GM21723 (cell line): ENCODE measurements around the gene USP9X.
"Not testable (repeated sequence)": the region's sequence is repeated elsewhere in the genome, so short reads cannot be mapped to it uniquely, and the experiment has no call there.

Experiments used
- ATAC-seq: cut with Tn5 transposase; IDR thresholded peaks from one replicate; pipeline ENCODE4 v1.9.1; 2021; ENCODE audit warnings: mild to moderate bottlenecking, moderate library complexity; ENCODE audit not compliant: unreplicated experiment

The USP9X gene

DNA sequence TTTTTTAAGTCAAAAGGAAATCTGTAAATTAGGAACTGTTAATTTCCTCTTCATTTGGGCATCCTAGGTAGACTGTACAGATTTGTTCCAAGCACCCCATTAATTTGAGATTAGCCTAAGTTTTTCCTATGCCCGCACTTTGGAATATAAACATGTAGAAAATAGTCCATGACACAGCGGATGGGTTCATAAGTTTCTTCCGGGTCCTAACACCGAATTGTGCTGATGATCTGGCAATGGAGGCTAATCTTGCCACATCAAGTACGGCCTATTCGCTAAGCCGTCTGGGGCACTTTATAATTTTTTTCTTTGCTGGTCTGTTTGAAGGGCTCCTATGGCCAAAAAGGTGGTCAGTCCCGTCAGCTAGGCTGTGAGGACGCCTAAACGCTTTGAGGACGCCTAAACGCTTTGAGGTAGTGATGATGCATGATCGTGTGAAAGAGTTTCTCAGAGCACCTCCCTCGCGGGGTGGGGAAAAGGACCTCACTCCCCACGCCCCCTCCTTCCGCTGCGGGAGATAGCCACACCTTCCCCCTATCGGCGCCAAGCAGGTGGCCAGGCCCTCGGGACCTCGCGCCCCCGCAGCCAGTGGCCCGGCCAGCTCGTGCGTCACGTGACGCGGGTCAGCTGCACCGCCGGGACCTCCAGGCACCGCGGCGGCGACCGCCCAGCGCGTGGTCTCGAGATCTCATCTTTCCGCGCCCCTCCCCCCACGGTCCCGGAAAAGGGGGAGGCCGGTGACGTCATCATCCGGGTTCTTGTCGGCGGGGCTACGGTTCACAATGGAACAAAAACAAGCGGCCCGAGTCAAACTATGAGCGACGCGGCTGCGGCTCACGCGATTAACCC is 977 bp upstream of the USP9X start:
- ATAC-seq: peak; percentile 71

GRCh38 chrX:41085512-41085877 is 250 bp downstream of the USP9X start:
- ATAC-seq: peak; percentile 32

DNA sequence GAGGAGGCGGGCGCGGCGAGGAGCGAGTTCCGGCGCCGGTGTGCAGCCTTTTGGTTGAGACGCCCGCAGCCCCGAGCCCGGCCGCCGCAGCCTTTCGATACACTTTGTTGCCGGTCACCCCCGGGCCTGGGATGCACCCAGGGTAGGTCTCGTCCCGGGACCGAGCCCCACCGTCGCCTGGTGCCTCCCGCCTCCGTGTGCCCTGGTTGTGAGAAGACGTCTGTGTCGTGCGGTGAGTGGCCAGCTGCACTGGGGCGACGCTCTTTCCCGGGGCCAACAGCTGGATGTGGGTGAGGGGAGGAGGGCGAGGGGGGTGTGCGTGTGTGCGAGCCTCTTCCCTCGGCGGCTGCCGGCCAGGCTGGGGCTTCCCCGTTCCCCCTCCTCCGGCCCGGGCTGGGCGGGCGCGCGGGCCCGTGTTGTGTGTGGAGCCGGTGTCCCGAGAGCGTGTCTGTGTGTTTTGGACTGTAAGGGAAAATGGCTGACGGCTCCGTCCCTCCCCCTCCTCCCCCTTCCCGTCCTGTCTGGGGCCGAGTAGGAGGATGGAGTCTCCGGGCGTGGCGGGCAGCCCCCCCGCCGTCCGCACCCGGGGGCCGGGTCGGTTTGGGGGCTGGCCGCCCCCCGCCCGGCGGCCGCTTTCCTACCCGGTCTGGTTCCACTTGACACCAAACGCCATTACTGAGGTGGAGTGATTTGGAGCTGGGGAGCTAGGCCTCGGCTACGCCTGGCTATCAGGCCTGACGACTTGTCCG is 807 bp downstream of the USP9X start:
- ATAC-seq: peak; percentile 15

DNA sequence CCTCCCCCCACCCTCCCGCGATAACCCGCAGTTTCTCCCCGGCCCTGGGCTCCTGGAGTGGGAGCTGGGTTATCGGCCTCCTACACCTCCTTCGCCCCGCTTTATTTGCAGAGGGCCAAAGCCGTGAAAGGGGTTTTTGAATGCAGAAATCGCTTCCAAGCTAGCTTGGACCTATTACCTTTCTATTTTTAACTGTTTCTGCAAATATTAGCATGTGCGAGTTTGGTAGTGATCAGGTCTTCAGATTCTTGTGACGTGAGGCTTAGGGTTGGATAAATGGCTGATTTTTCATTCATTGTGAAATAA is 1.3 kb downstream of the USP9X start:
- ATAC-seq: no peak

DNA sequence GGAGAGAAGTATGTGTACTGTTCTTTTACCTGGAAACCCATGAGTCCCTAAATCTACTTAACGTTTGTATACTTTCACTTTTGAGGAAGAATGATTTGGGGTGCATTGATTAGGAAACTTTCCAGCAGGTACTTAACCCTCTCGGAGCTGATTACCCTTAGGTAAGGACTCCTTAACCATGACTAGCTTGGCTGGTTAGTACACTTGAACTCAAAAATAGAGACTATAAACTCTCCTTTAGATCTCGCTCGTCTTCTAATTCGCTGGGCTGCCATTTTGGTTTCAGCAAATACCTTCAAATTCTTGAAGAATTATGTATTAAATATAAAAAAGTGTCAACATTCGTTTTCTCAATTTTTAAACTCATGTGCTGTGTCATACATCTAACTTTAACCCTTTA is 2.0 kb downstream of the USP9X start:
- ATAC-seq: no peak

DNA sequence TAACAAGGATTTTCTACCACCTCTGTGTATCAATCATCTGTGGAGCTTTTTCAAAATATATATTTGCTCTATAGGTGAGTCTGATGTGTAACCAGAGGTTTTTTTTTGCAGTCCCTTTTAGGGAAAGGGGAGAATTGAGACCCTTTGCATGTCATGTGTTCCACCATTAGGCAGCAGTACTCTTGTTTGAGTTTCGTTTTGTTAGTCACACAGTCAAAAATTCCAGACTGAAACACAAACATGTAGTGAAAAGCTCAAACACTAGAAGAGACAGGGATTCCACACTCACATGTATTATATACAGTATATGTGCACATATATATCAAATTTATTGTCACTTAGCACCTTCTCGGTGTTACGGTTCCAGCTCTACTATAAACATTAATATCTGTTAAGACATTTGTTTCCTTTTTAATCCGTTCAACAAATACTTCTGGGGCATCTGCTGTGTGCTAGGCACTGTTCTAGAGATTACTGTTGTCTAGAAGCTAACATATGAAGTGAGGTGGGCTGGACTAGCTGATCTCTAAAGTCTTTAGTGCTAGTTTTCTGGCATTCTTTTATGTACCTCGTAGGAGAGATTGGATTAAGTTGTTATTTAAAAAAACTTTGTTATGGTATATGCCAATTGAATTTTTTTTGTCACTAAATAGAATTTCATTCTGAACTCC is 5.5 kb downstream of the USP9X start:
- ATAC-seq: no peak

DNA sequence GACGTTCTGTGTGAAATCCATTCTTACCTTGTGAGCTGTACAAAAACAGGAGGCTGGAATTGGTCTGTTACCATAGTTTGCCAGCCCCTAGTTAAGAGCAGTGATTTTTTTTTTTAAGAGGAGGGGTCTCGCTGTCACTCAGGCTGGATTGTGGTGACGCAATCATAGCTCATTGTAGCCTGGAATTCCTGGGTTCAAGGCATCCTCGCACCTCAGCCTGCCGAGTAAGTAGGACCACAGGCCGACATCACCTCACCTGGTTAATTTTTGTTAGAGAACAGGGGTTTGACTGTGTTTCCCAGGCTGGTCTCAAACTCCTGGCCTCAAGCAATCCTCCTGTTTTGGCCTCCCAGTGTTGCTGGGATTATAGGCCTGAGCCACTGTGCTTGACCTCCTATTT is 7.5 kb downstream of the USP9X start:
- no peak for ATAC-seq

DNA sequence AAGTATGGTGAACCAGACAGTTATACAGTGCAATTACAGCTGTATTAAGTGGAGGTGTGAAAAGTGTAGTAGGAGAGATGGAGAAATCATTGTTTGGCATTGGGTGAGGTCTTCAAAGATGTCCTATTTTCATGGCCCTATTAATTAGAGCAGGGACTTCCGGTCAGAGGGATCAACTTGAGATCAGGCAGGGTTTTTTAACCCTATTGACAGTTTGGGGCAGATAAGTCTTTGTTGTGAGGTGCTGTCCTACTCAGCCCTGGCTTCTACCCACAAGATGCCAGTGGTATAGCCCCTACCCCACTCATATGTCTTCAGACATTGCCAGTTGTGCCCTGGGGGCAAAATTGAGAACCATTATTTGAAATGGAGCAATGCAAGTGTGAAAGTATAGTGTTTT is 9.9 kb downstream of the USP9X start:
- no peak for ATAC-seq

DNA sequence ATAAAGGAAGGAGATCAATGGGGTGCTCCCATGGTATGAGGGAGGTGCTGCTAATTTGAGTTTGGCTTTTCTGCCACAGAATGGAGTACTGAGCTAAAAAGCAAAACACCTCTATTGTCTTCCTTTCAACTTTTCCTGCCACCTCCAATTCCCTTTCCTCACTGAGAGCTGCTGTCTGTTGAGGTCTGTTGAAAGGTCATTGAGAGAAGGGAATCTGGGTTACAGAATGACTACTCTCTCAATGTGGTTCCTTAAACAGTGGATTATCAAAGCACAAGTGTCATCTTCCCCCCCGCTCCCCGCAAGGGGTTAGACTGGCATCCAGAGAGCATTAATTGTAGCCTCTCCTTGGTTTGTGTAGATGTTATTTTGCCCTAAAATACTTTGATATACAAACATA is 10.7 kb downstream of the USP9X start:
- no peak for ATAC-seq

GRCh38 chrX:41096339-41096955 is 11.2 kb downstream of the USP9X start:
- no peak for ATAC-seq

DNA sequence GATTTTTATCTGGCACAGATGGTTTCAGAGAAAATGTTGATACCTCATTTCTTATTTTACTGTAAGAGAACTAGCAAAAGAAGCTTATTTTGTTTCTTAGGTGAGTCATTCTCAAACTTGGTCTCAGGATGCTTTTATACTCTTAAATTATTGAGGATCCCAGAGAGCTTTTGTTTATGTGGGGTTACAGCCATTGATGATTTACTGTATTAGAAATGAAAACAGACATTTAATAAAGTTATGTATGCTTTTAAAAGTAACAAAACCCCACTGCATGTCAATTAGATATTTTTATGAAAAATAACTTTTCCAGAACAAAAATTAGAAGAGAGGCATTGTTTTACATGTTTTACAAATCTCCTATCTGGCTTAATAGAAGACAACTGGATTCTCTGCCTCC is 12.1 kb downstream of the USP9X start:
- ATAC-seq: no peak

DNA sequence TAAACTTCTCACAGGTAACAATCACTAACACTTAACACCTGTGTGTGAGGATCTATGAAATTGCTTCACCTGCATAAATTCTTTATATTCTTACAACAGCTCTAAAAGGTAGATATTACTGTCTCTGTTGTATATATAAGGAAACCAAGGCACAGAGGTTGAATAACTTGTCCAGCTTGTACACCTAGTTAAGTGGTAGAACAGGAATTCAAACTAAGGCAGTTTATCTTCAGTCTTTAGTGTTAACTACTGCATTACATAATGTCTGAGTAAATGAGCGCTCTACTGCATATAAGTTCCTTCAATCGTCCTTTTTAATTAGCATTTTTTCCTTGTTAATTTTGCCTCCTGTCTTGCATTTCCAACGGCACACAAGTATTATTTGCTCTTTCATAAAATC is 15.0 kb downstream of the USP9X start:
- no peak for ATAC-seq

GRCh38 chrX:41100819-41101218 is 15.6 kb downstream of the USP9X start:
- ATAC-seq: no peak

DNA sequence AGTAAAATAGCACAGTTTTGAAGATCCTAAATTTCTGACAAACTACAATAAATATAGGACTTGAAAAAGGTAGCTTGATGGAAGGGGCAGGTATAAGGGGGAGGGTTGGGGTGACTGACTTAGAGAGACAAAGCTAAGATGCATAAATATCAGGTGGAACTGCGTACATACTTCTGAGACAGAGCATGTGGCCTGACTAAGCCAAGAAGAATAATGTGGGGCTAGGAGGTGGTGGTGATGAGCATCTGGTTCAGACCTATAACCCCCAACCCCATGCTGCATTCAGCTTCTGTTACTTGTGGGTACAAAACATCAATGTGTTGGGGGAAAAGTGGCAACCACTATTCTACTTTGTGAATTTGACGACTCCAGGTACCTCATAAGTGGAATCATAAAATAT is 19.8 kb downstream of the USP9X start:
- ATAC-seq: no peak

DNA sequence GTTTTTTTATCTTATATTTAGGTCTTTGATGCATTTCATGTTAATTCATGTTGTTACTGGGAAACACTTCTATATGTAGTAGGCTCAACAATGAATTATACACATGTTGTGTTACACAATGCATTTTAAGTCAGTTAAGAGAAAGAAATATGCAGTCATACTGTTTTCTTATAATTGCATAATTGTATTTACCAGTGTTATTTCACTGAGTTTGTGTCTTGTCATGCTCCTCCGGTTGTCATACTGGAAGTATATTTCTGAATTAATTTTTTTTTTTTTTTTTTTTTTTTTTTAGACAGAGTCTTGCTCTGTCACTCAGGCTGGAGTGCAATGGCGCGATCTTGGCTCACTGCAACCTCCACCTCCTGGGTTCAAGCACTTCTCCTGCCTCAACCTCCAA is 21.0 kb downstream of the USP9X start:
- ATAC-seq: not testable (repeated sequence)

DNA sequence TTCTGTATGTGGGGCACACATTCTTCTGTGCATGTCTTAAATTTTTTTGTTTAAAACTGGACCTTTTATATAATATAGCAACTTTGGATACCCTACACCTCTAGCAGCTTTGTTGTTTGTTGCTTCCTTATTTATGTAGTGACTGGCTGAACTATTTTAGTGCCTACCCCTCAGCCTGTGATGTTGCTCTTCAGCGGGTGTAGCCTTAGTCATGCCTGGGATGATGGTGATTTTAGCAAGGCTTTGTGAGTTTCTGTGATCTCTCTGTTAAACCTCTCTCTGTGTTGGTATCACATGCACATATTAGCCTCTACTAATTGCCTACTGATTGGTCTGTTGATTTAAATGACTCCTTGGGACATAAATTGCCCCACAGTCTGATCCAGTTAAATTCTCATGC is 22.8 kb downstream of the USP9X start:
- no peak for ATAC-seq

DNA sequence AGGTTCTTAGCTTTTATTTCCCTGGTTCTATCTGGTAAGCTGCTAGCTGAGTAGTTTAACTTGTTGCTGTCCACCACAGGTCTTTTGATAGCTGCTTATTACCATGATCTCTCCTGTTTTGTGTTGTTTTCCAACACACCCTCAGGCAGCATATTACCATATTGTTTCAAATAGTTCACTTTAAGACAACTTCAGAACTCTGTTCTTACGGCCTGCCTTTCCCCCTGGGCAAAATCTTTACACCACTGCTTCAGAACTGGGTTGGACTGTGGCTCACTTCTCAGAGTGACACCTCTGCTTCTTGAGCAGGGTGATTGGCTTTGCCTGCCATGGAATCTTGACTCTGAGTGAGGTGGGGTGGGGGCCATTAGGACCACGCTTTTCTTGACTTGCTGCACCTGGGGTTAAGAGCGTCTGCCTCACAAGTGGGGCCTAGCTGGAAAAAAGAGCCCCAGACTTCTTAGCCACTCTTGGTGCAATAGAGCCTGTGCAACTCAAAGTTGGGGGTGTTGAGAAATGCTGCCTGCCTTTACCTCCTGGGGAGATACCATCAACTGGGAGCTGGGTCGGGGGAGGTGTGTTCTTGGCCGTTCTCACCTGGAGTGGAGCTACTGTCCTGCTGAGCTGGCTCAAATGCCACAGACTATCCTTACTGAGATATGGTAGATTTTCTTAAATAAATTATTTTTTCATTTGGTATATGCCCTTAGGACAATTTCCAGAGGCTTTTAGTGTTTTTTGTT is 23.4 kb downstream of the USP9X start:
- no peak for ATAC-seq

- no peak for ATAC-seq
Observed at GRCh38 chrX:41110801-41111625, 25.8 kb downstream of the USP9X start.

- ATAC-seq: not testable (repeated sequence)
Observed at GRCh38 chrX:41115104-41115425, 29.8 kb downstream of the USP9X start.

DNA sequence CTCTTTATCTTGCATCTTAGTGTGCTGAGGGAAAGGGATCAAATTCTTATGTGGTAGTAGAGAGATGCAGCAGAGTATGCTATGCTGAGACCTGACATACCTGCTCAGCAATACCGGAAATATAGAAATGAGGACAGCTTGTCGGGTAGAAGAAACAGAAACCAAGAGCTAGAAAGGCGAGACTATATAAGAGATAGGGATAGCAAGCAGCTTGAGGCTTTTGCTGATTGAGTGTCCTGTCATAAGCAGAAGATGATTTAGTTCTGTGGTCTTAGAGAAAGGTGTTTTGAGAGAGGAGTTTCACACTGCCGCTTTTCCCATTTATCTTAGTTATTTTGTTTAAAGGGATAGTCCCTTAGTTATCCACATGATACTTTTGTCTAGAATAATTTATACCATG is 31.7 kb downstream of the USP9X start:
- ATAC-seq: peak; percentile 64
